ENCODE results near the gene PCK2. TPM values are rescaled to one million over a fixed set of nuclear protein-coding genes. Genes with fewer than 3 reads are reported as not detected.
A peak's percentile ranks its signal among the peaks of the same experiment; 100 is the strongest.

Gene PCK2
- total and polyA plus RNA-seq, 2 of the 13 experiments (the other 11 are each of a cell fraction or from before 2014, with no cell fraction given) = 129 to 272 TPM

DNA sequence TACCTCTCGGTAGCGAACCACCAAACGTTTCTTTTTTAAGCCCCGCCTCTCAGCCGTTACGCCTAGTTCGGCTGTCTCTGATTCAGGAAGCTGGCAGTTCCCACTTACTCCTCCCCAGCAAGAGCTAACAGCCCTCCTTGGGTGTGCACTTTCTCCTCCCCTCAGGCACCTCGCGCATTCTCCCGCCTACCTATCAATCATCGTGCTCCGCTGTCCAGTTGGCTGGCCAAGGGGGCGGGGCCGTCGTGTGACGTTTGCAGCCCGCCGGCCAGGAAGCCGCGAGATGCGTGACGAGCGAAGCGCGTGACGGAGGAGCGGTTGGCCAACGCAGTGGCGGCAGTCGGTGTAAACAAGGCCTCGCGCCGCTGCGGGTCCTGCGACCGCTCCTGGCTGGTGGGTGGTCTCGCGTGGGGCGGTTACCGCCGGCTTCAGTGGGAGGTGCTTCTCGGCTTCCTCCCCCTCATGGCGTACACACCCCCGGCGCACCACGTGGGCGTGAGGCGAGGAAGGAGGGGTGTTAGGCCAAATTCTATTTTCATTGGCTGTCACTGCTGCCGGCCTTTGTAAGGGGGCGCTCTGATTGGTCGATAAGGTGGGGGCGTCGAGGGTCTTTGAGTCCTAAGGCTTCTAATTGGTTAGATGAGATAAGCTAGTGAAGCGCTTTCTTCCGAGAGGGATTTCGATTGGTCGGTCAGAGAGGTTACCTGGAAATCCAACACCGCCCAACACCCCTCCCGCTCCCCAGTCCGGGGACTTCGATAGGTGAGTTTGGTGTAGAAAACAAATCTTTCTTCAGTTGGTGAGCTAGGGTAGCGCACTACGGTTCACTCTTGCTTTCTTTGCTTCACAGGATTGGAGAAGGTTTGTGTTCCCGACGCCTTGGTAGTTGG, 20.7 kb downstream of the PCK2 start, which contains the start of the genes DCAF11 and NRL (continued):
- TF ChIP-seq NCOR1 (IDR thresholded peaks at IDR 0.05; ENCODE audit: borderline replicate concordance, low read length) (peak; percentile 85; the same call in 1 of the 2 replicates), TGIF2 (CRISPR knock-in tag; IDR thresholded peaks at IDR 0.05) (peak; percentile 85), ZNF350 (CRISPR knock-in tag; IDR thresholded peaks at IDR 0.05; ENCODE audit: borderline replicate concordance, low read depth) (peak; percentile 98), RBM39 (IDR thresholded peaks at IDR 0.05; ENCODE audit: low read depth, low read length, poor library complexity, severe bottlenecking) (peak; percentile 92), KDM5B (CRISPR knock-in tag; IDR thresholded peaks at IDR 0.05; ENCODE audit: borderline replicate concordance) (peak; percentile 98), ZNF615 (CRISPR knock-in tag; IDR thresholded peaks at IDR 0.05; ENCODE audit: borderline replicate concordance) (no peak), ZSCAN12 (CRISPR knock-in tag; IDR thresholded peaks at IDR 0.05) (no peak; the same call in 1 of the 2 replicates), ZBTB33 (CRISPR knock-in tag; IDR thresholded peaks at IDR 0.05) (peak; percentile 87), NR1H2 (CRISPR knock-in tag; IDR thresholded peaks at IDR 0.05; ENCODE audit: borderline replicate concordance, low read depth) (0 out of 2 replicates have a peak, but pooled peaks have one; percentile 10), AGO1 (IDR thresholded peaks at IDR 0.05; ENCODE audit: low read depth, low read length, poor library complexity, severe bottlenecking) (peak; percentile 87), POLR2AphosphoS5 (IDR thresholded peaks at IDR 0.05; ENCODE audit: low read depth, low read length) (peak; percentile 92), ZNF337 (CRISPR knock-in tag; IDR thresholded peaks at IDR 0.05; ENCODE audit: borderline replicate concordance, low read depth) (peak; percentile 96; the same call in 1 of the 2 replicates), HNRNPL (IDR thresholded peaks at IDR 0.05; ENCODE audit: low read depth, low read length) (0 out of 2 replicates have a peak, but pooled peaks have one; percentile 15), MTF2 (CRISPR knock-in tag; IDR thresholded peaks at IDR 0.05; ENCODE audit: borderline replicate concordance) (no peak; the same call in 1 of the 2 replicates)
- TF ChIP-seq, protein P1, sequence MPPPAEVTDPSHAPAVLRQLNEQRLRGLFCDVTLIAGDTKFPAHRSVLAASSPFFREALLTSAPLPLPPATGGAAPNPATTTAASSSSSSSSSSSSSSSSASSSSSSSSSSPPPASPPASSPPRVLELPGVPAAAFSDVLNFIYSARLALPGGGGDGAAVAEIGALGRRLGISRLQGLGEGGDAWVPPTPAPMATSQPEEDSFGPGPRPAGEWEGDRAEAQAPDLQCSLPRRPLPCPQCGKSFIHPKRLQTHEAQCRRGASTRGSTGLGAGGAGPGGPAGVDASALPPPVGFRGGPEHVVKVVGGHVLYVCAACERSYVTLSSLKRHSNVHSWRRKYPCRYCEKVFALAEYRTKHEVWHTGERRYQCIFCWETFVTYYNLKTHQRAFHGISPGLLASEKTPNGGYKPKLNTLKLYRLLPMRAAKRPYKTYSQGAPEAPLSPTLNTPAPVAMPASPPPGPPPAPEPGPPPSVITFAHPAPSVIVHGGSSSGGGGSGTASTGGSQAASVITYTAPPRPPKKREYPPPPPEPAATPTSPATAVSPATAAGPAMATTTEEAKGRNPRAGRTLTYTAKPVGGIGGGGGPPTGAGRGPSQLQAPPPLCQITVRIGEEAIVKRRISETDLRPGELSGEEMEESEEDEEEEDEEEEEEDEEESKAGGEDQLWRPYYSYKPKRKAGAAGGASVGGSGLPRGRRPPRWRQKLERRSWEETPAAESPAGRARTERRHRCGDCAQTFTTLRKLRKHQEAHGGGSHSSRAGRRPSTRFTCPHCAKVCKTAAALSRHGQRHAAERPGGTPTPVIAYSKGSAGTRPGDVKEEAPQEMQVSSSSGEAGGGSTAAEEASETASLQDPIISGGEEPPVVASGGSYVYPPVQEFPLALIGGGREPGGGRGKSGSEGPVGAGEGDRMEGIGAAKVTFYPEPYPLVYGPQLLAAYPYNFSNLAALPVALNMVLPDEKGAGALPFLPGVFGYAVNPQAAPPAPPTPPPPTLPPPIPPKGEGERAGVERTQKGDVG (CRISPR knock-in tag; IDR thresholded peaks at IDR 0.05; ENCODE audit: borderline replicate concordance) = no peak
- TF ChIP-seq, protein P2, sequence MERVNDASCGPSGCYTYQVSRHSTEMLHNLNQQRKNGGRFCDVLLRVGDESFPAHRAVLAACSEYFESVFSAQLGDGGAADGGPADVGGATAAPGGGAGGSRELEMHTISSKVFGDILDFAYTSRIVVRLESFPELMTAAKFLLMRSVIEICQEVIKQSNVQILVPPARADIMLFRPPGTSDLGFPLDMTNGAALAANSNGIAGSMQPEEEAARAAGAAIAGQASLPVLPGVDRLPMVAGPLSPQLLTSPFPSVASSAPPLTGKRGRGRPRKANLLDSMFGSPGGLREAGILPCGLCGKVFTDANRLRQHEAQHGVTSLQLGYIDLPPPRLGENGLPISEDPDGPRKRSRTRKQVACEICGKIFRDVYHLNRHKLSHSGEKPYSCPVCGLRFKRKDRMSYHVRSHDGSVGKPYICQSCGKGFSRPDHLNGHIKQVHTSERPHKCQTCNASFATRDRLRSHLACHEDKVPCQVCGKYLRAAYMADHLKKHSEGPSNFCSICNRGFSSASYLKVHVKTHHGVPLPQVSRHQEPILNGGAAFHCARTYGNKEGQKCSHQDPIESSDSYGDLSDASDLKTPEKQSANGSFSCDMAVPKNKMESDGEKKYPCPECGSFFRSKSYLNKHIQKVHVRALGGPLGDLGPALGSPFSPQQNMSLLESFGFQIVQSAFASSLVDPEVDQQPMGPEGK (CRISPR knock-in tag; IDR thresholded peaks at IDR 0.05) = peak; percentile 91
- TF ChIP-seq, protein P3, sequence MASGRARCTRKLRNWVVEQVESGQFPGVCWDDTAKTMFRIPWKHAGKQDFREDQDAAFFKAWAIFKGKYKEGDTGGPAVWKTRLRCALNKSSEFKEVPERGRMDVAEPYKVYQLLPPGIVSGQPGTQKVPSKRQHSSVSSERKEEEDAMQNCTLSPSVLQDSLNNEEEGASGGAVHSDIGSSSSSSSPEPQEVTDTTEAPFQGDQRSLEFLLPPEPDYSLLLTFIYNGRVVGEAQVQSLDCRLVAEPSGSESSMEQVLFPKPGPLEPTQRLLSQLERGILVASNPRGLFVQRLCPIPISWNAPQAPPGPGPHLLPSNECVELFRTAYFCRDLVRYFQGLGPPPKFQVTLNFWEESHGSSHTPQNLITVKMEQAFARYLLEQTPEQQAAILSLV (CRISPR knock-in tag; IDR thresholded peaks at IDR 0.05; ENCODE audit: borderline replicate concordance) = peak; percentile 99
